Cortex of kidney (tissue), 1 donor: ENCODE data around the gene F2R.
"Not testable (repeated sequence)": the region's sequence is repeated elsewhere in the genome, so short reads cannot be mapped to it uniquely, and the experiment has no call there.

Experiments used
- DNase-seq: peaks from one replicate; lab custom pipeline; 2025; lab: John Stamatoyannopoulos, UW

The F2R gene

GRCh38 chr5:76720988-76721569 is 5.2 kb downstream of the F2R start:
- DNase-seq, result no peak

- no peak for DNase-seq
Observed at GRCh38 chr5:76723266-76723665, 7.3 kb downstream of the F2R start.

GRCh38 chr5:76723906-76724305 is 8.0 kb downstream of the F2R start:
- DNase-seq, result no peak

GRCh38 chr5:76724871-76725270 is 8.9 kb downstream of the F2R start:
- no peak for DNase-seq

- no peak for DNase-seq
Observed at GRCh38 chr5:76728965-76729364, 13.0 kb downstream of the F2R start.

- DNase-seq, result no peak
Observed at GRCh38 chr5:76729373-76730290, 13.7 kb downstream of the F2R start.

- DNase-seq, result no peak
Observed at GRCh38 chr5:76732405-76733048, 16.6 kb downstream of the F2R start.

- DNase-seq, result no peak
Observed at GRCh38 chr5:76733049-76733417, 17.1 kb downstream of the F2R start.

GRCh38 chr5:76735762-76736545 is 20.0 kb downstream of the F2R start:
- no peak for DNase-seq

GRCh38 chr5:76736679-76737556 is 21.0 kb downstream of the F2R start:
- DNase-seq, result no peak

GRCh38 chr5:76737846-76738245 is 21.9 kb downstream of the F2R start:
- DNase-seq, result no peak

- DNase-seq, result not testable (repeated sequence)
Observed at GRCh38 chr5:76741506-76741905, 25.6 kb downstream of the F2R start.

GRCh38 chr5:76742583-76742982 is 26.7 kb downstream of the F2R start:
- no peak for DNase-seq

- no peak for DNase-seq
Observed at GRCh38 chr5:76744632-76745031, 28.7 kb downstream of the F2R start.

GRCh38 chr5:76745670-76746069 is 29.7 kb downstream of the F2R start:
- DNase-seq, result no peak

GRCh38 chr5:76746677-76747076 is 30.8 kb downstream of the F2R start:
- no peak for DNase-seq

GRCh38 chr5:76747706-76748105 is 31.8 kb downstream of the F2R start:
- no peak for DNase-seq

GRCh38 chr5:76751291-76751690 is 35.4 kb downstream of the F2R start:
- no peak for DNase-seq

GRCh38 chr5:76754668-76755078 is 38.7 kb downstream of the F2R start:
- DNase-seq, result no peak

GRCh38 chr5:76755779-76756637 is 40.1 kb downstream of the F2R start:
- DNase-seq, result no peak
